ENCODE measurements around the gene PAX6.

PAX6 gene

DNA sequence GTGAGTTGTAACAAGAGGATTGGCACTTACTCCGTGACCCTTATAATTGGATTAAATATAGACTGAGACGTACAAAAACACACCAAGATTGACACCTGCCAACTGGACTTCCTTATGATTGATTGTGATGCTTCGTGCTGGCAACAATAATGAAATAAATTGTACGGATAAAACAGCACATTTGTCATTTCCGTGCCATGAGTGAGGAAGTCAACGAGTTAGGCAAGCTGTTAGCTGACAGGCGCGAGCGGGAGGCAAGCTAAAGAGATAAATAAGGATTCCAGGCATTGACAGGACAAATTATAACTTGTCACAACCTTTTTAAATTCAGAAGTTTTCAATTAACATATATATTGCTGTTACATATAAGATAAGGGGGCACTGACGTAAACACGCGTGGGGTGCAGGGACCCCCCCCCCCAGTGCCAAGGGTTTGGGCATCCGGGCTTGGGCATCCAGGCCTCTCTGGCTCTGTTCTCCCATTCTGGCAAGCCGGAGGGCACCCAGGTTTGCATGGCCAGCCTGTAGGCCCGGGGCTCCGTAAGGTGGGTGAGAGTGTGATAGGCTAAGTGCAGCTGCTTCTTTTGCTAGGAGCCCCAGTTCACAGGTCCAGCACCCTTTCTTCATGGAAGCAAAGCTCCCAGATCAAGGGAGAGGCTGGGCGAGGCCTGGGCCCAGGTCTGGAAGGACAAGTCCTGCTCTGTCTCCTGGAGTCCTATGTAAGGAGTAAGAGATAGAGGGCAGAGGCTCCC lies 11.2 kb upstream of the PAX6 start:
- DNase-seq = peak; percentile 61

GRCh38 chr11:31821766-31822165 lies 10.6 kb upstream of the PAX6 start:
- DNase-seq = peak; percentile 96

DNA sequence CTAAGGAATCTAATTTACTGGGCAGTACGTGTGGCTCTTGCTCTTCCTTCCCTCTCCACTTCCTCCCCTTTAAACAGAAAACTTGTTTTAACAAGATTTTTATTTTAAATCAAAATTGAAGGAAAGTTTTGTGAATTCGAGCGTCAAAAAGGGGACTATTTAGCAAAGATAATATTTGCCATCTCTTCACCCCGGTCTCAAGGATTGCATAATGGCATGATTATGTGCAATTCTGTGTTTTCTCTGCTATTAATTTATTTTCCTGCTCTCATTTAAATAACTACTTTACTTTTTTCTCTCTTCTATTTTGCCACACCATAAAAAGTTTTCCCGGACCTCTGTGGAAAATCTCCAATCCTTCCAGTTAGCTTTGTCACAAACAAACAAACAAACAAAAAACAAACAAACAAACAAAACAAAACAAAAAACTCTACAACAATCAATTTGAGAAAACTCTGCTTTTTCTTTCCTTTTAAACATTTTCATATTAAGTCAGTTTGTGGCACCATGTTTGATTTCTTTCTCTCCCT lies 10.2 kb upstream of the PAX6 start:
- DNase-seq = no peak

- DNase-seq = peak; percentile 83
Measured at GRCh38 chr11:31820438-31820818, 9.3 kb upstream of the PAX6 start.

GRCh38 chr11:31819621-31820437 lies 8.7 kb upstream of the PAX6 start:
- peak; percentile 91 for DNase-seq

DNA sequence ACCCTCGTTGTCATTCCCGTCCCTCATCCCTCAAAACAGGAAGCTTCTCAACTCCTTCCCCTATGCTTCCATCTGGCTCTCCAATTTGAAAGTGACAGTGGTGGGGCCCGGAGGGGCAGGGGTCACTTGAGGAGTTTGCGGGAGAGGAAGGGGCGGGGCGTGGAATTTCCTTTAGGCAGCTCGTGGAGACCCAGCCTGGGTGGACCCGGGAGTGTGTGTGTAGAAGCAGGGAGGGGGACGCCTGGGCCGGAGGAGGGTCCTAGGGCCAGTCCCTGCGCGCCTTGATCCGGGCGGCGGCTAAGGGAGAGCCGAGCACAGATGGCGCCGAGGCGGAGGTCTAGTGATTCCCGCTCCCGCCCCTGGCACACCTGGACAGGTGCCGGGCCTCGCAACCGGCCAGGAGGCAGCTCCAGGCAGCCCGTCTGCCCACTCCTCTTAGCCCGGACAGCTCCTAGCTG lies 7.8 kb upstream of the PAX6 start:
- peak; percentile 91 for DNase-seq

DNA sequence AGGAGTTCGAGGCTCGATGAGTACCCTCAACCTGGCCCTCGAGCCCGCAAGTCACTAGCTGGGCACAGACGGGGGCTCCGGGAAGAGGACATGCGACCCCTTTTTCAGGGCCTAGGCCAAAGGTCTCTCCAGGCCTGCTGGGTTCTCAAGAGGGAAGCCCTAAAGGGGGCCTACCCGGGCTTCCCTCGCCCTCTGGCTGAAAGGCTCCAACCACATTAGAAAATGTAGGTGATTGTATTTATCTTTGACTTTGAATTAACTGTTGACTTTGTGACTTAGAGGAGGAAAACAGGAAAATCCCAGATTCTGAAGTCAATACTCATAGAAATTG lies 7.3 kb upstream of the PAX6 start:
- DNase-seq = no peak

GRCh38 chr11:31817621-31818424 lies 6.7 kb upstream of the PAX6 start:
- peak; percentile 96 for DNase-seq

DNA sequence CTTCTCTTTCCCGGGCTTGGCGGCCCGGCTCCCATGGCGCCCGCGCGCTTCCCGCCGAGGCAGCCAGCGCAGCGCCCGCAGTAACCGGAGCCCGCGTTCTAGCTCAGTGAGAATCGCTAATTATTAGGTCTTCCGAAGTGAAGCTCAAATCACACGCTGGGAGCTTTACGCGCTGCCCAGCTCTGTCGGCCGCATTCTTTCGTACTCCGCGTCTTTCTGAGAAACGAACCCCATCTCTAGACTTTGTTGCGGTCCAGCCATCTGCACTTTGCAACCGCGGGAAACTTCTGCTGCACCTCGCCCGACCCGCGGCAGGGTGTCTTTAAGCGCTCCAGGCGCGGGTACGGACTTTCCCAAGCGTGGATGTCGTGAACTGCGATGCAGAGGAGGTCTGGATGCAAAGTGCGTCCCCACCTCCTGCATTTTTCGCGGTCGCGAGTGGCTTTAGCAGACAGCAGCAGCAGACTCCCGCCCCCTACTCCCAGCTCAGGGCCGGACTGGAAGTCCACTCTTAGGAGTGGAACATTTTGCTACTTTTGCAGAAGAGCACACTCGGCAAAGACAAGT lies 6.0 kb upstream of the PAX6 start:
- peak; percentile 77 for DNase-seq

DNA sequence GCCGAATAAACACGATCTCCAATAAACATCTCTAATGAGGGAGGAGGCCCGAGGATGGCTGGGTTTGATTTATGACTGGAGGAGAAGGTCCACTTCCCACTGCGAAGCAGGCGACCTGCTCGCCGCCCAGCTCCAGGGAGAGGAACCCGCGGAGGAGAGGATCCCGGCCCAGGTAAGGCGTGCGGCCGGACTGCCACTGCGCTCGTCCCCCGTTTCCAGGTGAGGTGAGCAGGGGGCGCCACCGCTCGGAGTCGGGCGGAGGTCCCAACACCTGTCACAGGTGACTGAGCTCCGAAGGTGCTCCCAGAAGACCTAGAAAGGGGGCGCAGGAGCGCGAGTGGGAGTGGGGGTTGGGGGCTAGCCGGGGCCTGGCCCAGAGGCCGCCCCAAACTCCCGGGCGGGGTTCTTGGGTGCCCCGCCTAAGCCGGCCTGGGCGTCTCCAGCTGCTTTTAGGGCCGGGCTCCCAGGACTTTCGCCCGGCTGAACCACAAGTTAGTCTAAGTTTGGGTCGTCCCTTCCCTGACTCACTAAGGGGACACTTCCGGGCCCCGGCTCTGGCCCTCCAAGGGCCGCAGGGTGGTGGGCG lies 5.4 kb upstream of the PAX6 start:
- DNase-seq = no peak

GRCh38 chr11:31815711-31816467 lies 4.8 kb upstream of the PAX6 start:
- peak; percentile 84 for DNase-seq

DNA sequence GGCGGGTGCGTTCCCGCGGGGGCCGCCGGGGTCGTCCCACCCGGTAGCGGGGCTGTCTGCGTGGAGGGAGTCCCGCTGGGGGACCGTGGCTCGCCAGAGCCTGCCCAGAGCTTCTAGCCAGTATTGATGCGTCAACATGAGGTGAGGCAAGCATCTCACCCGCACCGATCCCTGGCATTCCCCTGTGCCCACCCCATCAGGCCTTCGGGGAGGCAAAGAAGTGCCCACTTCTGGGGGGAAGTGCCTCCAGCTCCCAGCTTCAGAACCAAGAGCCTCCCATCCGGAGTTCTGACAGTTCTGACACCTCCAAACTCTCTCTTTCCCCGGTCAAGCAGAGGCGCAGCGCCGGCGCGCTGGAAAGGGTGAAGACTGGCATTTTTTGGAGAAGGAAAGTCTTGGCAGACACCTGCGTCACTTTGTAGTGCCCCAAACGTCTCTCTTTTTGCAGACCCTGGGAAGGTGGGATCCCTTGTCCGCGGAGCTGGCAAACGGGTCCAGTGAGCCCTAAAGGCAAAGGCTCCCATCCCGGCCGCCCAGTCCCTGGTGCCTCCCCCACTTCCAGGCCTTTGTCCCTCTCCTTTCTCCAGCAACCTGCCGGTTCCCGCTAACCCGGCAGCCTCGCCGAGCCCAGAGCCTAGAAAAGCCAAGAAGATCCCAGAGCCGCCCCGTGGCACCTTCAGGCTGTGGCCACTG lies 3.2 kb upstream of the PAX6 start:
- DNase-seq = peak; percentile 91

DNA sequence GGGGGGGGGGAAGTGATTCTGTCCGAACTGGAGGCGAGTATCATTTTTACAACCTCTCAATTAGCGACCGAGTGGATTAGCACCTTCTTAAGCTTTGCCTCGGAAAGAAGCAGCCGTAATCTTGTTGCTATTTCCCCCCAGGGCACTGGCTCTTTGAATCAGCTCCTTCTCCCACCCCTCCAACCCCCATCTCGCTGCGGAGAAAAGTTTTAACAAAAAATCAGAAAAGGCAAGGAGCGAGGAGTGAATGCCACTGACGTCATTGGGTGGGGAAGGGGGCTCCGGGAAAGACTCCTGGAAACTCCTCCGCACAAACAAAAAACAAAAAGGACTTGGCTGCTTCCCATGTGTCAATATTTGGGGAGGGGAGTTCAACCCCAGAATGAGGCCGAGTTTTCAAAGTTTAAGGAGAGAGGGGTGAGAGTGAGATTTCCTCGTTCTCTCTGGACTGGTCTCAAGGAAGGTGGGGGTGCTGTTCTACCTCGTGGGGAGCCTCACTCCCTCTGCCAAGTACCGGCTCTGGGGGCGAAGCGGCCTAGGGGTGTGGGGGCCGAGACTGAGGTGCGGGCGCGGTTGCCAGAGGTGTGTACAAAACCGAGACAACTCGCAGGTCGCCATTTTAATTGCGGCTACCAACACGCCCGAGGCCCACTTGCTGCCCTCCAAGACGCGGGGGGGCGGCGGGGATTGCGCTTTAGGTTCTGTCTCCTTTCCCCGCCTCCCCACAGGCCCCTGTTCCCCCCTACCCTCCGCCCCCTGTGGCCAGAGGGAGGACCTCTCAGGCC lies 2.5 kb upstream of the PAX6 start:
- DNase-seq = peak; percentile 91

DNA sequence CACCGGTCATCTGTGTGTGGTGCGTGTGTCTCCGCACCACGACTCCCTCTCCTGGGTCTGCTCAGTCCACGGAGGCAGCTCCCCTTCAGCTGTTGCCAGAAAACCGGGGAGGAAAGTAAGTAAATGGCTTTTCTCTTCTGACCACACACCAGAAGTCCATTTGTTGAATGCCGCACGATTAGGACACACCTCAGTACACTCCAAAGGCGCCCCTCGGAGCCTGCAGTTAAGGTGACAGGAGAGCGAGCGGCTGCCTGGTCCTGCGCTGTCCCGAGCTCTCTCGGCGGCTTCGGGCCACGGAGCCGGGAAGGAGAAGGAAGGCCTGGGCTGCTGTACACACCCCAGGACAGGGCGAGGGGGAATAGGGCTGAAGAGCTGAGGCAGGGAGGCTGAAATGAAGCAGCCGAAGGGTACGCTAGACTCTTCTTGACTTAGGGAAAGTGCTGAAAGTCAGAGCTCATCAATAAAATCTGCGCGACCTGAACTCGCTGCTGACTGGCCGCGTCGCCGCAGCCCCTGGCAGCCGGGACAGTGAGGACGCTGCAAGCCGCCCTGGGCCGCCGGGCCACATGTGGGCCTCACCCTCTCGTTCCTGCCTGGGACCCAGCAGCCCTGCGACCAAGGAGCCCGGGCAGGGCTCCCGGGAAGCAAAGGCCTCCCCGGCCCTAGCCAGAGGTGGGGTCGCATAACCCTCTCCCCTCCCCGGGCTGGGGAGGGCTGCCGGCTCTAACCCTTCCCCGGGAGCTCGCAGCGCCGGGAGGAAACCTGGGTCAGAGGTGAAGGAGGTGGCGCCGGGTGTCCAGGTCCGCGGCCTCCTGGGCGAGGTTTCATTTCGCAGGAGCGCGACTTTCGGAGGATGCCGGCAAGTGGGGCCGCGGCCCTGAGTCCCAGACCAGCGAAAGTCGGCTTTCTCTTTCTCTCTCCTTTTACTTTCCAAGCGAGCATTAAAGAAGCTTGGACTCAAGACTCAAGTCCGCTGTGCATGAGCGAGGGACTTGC lies 1.6 kb upstream of the PAX6 start:
- DNase-seq = peak; percentile 91

DNA sequence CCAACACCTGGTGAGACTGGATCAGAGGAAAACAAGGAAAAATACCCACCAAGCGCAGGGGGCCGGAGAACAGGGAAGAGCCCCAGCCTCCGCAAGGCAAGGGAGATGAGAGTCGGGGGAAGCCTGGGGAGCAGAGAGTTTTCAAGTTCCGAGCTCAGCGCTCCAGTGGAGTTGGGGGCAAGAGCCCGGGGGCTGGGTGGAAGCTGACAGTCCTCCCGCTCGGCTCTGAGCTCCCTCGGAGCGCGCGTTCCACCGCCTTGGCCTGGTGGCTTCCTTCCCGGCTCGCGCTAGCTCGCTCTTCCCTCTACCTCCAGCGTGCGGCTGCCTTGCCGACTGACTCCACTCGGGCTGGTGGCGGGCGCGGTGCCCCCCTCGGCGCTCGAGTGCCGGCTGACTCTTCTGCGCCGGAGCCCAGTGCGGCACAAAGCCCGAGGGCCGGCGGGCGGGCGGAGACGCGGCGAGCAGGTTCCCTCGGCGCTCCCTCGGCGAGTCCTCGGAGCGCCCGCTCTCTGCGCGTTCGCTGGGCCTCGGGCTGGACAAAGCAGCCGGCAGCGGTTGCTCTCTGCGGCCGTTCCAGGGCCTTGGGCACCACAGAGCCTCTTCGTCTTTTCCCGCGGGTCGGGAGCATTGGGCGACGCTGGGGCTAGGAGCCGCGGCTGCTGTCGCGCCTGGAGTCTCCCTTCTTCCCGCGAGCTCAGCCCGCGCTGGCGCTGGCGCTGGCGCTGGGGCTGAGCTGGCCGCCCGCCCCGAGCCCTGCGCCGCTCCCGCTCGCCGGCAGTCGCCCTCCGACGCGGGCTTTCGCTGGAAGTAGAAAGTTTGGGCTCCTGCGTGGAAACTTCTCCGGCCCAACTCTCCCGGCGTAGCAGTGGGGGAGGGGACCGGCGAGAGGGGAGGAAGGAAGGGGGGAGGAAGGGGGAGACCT lies 1.0 kb downstream of the PAX6 start:
- DNase-seq = no peak

DNA sequence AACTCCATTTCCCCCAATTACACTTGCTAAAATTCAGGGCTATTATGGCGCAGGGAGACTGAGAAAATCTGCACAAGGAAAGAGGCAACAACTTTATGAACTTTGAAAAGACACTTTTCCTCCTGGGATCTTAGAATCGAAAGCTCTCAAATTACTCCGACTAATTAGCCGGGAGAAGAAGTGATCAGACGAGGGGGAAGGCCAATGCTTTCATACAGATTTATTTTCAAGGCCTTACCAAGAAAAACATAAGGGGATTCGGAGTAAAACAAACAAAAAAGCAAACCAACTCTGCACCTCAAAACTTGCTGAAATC lies 1.6 kb downstream of the PAX6 start:
- no peak for DNase-seq

DNA sequence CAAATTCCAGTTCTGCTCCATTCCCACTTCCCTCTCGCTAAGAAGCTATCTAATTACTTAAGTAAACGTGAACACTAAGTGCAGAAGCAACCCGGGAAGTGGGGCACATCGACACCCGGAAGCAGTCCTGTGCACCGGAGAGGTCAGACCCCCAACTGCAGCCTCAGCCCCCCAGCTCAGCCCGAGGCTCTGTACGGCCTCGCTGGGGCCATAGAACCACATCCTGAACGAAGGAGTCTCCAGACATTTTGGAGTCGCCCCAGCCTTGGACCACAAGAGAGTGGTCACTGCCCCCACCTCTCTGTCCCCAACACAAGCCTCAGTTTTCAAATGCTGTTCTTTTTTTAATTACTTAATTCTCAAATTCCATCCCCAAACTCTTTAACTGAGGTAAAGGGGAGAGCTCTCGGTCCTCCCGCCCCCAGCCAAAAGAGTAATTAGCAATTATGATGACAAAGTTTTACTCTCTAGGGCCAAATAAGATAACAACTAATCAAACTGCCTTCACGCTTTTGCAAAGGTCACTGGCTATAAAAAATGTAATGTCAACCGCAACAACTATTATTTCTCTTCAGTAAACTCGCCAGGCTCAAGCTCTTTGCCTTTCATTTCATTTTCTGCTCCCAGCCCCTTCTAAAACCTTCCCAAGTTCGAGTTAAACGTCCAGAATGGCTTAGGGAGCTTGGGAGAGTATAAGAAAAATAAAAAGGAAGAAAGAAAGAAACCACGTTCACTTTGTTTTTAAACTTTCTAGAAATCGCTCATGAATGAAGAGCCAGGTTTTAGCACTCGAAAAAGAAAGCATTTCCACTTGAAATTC lies 2.2 kb downstream of the PAX6 start:
- DNase-seq = peak; percentile 76

All from eye (tissue), 1 donor.